IPS DF 6.9 (cell line): ENCODE data around the gene CCDC61.

ENCODE experiments used
- DNase-seq: peaks from one replicate; pipeline ENCODE4 v3.0.0-alpha.2; 2013; ENCODE audit warnings: low read depth, low spot score
- H3K27ac ChIP-seq: one replicate; pipeline ENCODE4 v1.5.1; 2013; ENCODE audit warnings: low read length, control low read depth
- H3K27me3 ChIP-seq: 2 replicates; pipeline ENCODE4 v1.6.1; 2013; ENCODE audit warnings: mild to moderate bottlenecking, low read length; ENCODE audit not compliant: control insufficient read depth, insufficient read depth
- H3K36me3 ChIP-seq: 2 replicates; pipeline ENCODE4 v1.6.1; 2013; ENCODE audit warnings: low read length; ENCODE audit not compliant: control insufficient read depth, insufficient read depth
- H3K4me1 ChIP-seq: 2 replicates; pipeline ENCODE4 v1.6.1; 2013; ENCODE audit warnings: low read length; ENCODE audit not compliant: control insufficient read depth, insufficient read depth
- H3K4me3 ChIP-seq: 2 replicates; pipeline ENCODE4 v1.5.1; 2013; ENCODE audit warnings: mild to moderate bottlenecking, low read length
- H3K9me3 ChIP-seq: 2 replicates; pipeline ENCODE4 v1.6.1; 2013; ENCODE audit warnings: low read length, inconsistent platforms; ENCODE audit not compliant: control insufficient read depth, insufficient read depth
- WGBS: extraction: QIAGEN DNeasy Blood & Tissue Kit; methylation state at CpG from one replicate; pipeline ENCODE4 v1.1.7; 2013; ENCODE audit warnings: mixed read lengths, missing lambda C conversion rate; ENCODE audit not compliant: insufficient read length, insufficient coverage; 5-methylcytosine and 5-hydroxymethylcytosine counted together

Gene CCDC61

GRCh38 chr19:46015687-46016425 lies 20.6 kb downstream of the CCDC61 start:
- peaks cover 4% of the 10 kb centered on the region; the same call in 1 of the 2 replicates for H3K4me1 ChIP-seq

GRCh38 chr19:46016426-46017094 lies 21.3 kb downstream of the CCDC61 start:
- H3K27ac ChIP-seq = no peak overlapping the region
- peaks cover 7% of the 10 kb centered on the region; the same call in 1 of the 2 replicates for H3K27me3 ChIP-seq
- 0 out of 2 replicates have a peak, but pooled peaks cover 2% of the 10 kb centered on the region for H3K36me3 ChIP-seq
- DNase-seq = no peak
- peak overlapping the region; percentile 17; the same call in 1 of the 2 replicates for H3K4me3 ChIP-seq
- peaks cover 4% of the 10 kb centered on the region; the same call in 1 of the 2 replicates for H3K4me1 ChIP-seq
- no CpG with 5 or more reads among the region's 48 CpGs for WGBS
- H3K9me3 ChIP-seq = no peaks in the 10 kb centered on the region

More at GRCh38 chr19:46015687-46016425, 20.6 kb downstream of the CCDC61 start:
- no peak for DNase-seq
- Histone ChIP-seq H3K27ac (no peak overlapping the region), H3K9me3 (no peaks in the 10 kb centered on the region), H3K4me3 (peak overlapping the region; percentile 18; the same call in 1 of the 2 replicates), H3K36me3 (0 out of 2 replicates have a peak, but pooled peaks cover 2% of the 10 kb centered on the region), H3K27me3 (peaks cover 7% of the 10 kb centered on the region; the same call in 1 of the 2 replicates)
- no CpG with 5 or more reads among the region's 63 CpGs for WGBS

GRCh38 chr19:46017095-46017429 lies 21.8 kb downstream of the CCDC61 start:
- DNase-seq = no peak
- H3K27me3 ChIP-seq = peaks cover 7% of the 10 kb centered on the region; the same call in 1 of the 2 replicates
- H3K9me3 ChIP-seq = no peaks in the 10 kb centered on the region
- H3K4me1 ChIP-seq = peaks cover 8% of the 10 kb centered on the region; the same call in 1 of the 2 replicates
- WGBS = no CpG with 5 or more reads among the region's 7 CpGs
- no peak overlapping the region for H3K27ac ChIP-seq
- no peak overlapping the region for H3K4me3 ChIP-seq
- 0 out of 2 replicates have a peak, but pooled peaks cover 2% of the 10 kb centered on the region for H3K36me3 ChIP-seq

GRCh38 chr19:46017874-46018675 lies 22.8 kb downstream of the CCDC61 start:
- no peak overlapping the region for H3K27ac ChIP-seq
- no peak overlapping the region for H3K4me3 ChIP-seq
- WGBS = no CpG with 5 or more reads among the region's 15 CpGs
- 0 out of 2 replicates have a peak, but pooled peaks cover 2% of the 10 kb centered on the region for H3K36me3 ChIP-seq
- no peak for DNase-seq
- peaks cover 12% of the 10 kb centered on the region for H3K4me1 ChIP-seq
- peaks cover 7% of the 10 kb centered on the region; the same call in 1 of the 2 replicates for H3K27me3 ChIP-seq
- H3K9me3 ChIP-seq = no peaks in the 10 kb centered on the region

- Histone ChIP-seq H3K4me1 (peaks cover 12% of the 10 kb centered on the region), H3K9me3 (no peaks in the 10 kb centered on the region), H3K27ac (no peak overlapping the region), H3K4me3 (no peak overlapping the region), H3K36me3 (0 out of 2 replicates have a peak, but pooled peaks cover 2% of the 10 kb centered on the region), H3K27me3 (peaks cover 7% of the 10 kb centered on the region; the same call in 1 of the 2 replicates)
- DNase-seq = no peak
- WGBS = no CpG with 5 or more reads among the region's 10 CpGs
Measured at GRCh38 chr19:46018729-46019251, 23.5 kb downstream of the CCDC61 start.

- Histone ChIP-seq H3K9me3 (no peaks in the 10 kb centered on the region), H3K36me3 (0 out of 2 replicates have a peak, but pooled peaks cover 2% of the 10 kb centered on the region), H3K27ac (no peak overlapping the region), H3K4me1 (peaks cover 12% of the 10 kb centered on the region), H3K27me3 (peaks cover 7% of the 10 kb centered on the region; the same call in 1 of the 2 replicates), H3K4me3 (no peak overlapping the region)
- DNase-seq = no peak
- WGBS = no CpG with 5 or more reads among the region's 13 CpGs
Measured at GRCh38 chr19:46019270-46019669, 24.0 kb downstream of the CCDC61 start.

- no CpG with 5 or more reads among the region's 7 CpGs for WGBS
- Histone ChIP-seq H3K36me3 (0 out of 2 replicates have a peak, but pooled peaks cover 2% of the 10 kb centered on the region), H3K27me3 (peaks cover 3% of the 10 kb centered on the region; the same call in 1 of the 2 replicates), H3K9me3 (no peaks in the 10 kb centered on the region), H3K4me3 (no peak overlapping the region), H3K4me1 (peaks cover 8% of the 10 kb centered on the region), H3K27ac (no peak overlapping the region)
- no peak for DNase-seq
Measured at GRCh38 chr19:46020819-46021125, 25.5 kb downstream of the CCDC61 start.

GRCh38 chr19:46021531-46022041 lies 26.3 kb downstream of the CCDC61 start:
- DNase-seq = no peak
- Histone ChIP-seq H3K4me3 (no peak overlapping the region), H3K9me3 (no peaks in the 10 kb centered on the region), H3K4me1 (peaks cover 8% of the 10 kb centered on the region), H3K36me3 (0 out of 2 replicates have a peak, but pooled peaks cover 2% of the 10 kb centered on the region), H3K27me3 (no peaks in the 10 kb centered on the region), H3K27ac (no peak overlapping the region)
- no CpG with 5 or more reads among the region's 11 CpGs for WGBS

GRCh38 chr19:46022061-46022430 lies 26.8 kb downstream of the CCDC61 start:
- Histone ChIP-seq H3K9me3 (no peaks in the 10 kb centered on the region), H3K4me1 (peaks cover 8% of the 10 kb centered on the region), H3K27me3 (no peaks in the 10 kb centered on the region), H3K4me3 (no peak overlapping the region), H3K36me3 (0 out of 2 replicates have a peak, but pooled peaks cover 2% of the 10 kb centered on the region), H3K27ac (no peak overlapping the region)
- DNase-seq = no peak
- no CpG with 5 or more reads among the region's 12 CpGs for WGBS
